PFSK-1 (cell line): Measurements from ENCODE around the gene GCN1.

ENCODE experiments used
- FOXP2 ChIP-seq: optimal IDR thresholded peaks from 2 replicates; pipeline ENCODE3; 2011; ENCODE audit warnings: borderline replicate concordance, control low read depth, inconsistent platforms; ENCODE audit not compliant: insufficient read depth; ENCODE audit errors: extremely low read length, extremely low read depth
- POLR2AphosphoS5 ChIP-seq: IDR thresholded peaks from 2 replicates; pipeline ENCODE4 v1.6.1; 2012; ENCODE audit warnings: low read depth, mild to moderate bottlenecking, control low read depth, low read length, moderate library complexity
- SIN3A ChIP-seq: IDR thresholded peaks from 2 replicates; pipeline ENCODE4 v1.6.1; 2012; ENCODE audit warnings: mild to moderate bottlenecking, low read length, moderate library complexity, borderline replicate concordance; ENCODE audit not compliant: insufficient read depth
- TAF1 ChIP-seq: IDR thresholded peaks from 2 replicates; pipeline ENCODE4 v1.6.1; 2012; ENCODE audit warnings: low read length, control low read depth, borderline replicate concordance; ENCODE audit not compliant: insufficient read depth

GRCh38 chr12:120230974-120231315, 36.4 kb upstream of the GCN1 start:
- TF ChIP-seq POLR2AphosphoS5 (no peak), TAF1 (no peak), FOXP2 (no peak), SIN3A (no peak)
